SU-DHL-6 (cell line): ENCODE measurements around the gene RBM15.

Experiments used
- CTCF ChIP-seq: fragments of 200-600 bp; sonication (generic); IDR thresholded peaks from one replicate; pipeline ENCODE4 v1.5.1; 2017; ENCODE audit warnings: antibody characterized with exemption, mild to moderate bottlenecking, low read length, moderate library complexity; ENCODE audit not compliant: insufficient read depth, poor library complexity, severe bottlenecking
- EZH2phosphoT487 ChIP-seq: fragments of 200-600 bp; sonication (generic), shearing (Covaris generic); conservative IDR thresholded peaks from 2 replicates; pipeline ENCODE4 v1.6.1; 2018; ENCODE audit warnings: mild to moderate bottlenecking, antibody characterized with exemption, low read length, moderate library complexity, mixed read lengths

- TF ChIP-seq CTCF, result no peak
- no peak for TF ChIP-seq EZH2phosphoT487
These were observed 6.3 kb downstream of the RBM15 start for GRCh38 chr1:110345480-110345879.
